Keratinocyte (primary cell): Measurements from ENCODE around the gene PTPRD. TPM values are rescaled to one million over a fixed set of nuclear protein-coding genes. Genes with fewer than 3 reads are reported as not detected.

Source experiments
- DNase-seq: peaks from one replicate; pipeline ENCODE4 v3.0.0-alpha.2; 2011; ENCODE audit warnings: low read depth, missing footprints, low spot score
- FAIRE-seq: peaks from 2 replicates; lab custom pipeline; 2011; peaks lifted over from hg19 to GRCh38; lab: Jason Lieb, UNC
- H2AFZ ChIP-seq: 2 replicates; pipeline ENCODE4 v1.6.0; 2012; ENCODE audit warnings: low read length, control low read depth, inconsistent platforms; ENCODE audit not compliant: control insufficient read depth
- H3K27ac ChIP-seq: 2 replicates; pipeline ENCODE4 v1.5.1; 2011; ENCODE audit warnings: low read length; ENCODE audit not compliant: control insufficient read depth, insufficient read depth
- H3K27me3 ChIP-seq: 3 replicates; pipeline ENCODE4 v1.6.0; 2011; ENCODE audit warnings: low read length; ENCODE audit not compliant: control insufficient read depth, insufficient read depth; ENCODE audit errors: extremely low read depth
- H3K36me3 ChIP-seq, 2 experiments: 2 replicates in 1 of 2; 3 replicates in 1 of 2; pipeline ENCODE4 v1.5.1; 2011; ENCODE audit warnings: low read length in 2 of 2, mild to moderate bottlenecking in 1 of 2; ENCODE audit not compliant: control insufficient read depth in 2 of 2, insufficient read depth in 2 of 2; ENCODE audit errors: extremely low read depth in 1 of 2
- H3K4me1 ChIP-seq: 3 replicates; pipeline ENCODE4 v1.5.1; 2011; ENCODE audit warnings: low read length; ENCODE audit not compliant: control insufficient read depth, insufficient read depth; ENCODE audit errors: extremely low read depth
- H3K4me2 ChIP-seq: 3 replicates; pipeline ENCODE4 v1.6.0; 2011; ENCODE audit warnings: low read depth, low read length; ENCODE audit not compliant: control insufficient read depth, insufficient read depth; ENCODE audit errors: extremely low read depth
- H3K4me3 ChIP-seq, 3 experiments: fragments of 200-600 bp in 1 of 3; sonication (generic) in 1 of 3; 2 replicates in 2 of 3; 3 replicates in 1 of 3; pipeline ENCODE4 v1.5.1; 2011 to 2016; ENCODE audit warnings: low read length in 3 of 3, mild to moderate bottlenecking in 3 of 3, control low read depth in 2 of 3, inconsistent platforms in 1 of 3, low read depth in 1 of 3, mixed read lengths in 1 of 3, mixed run types in 1 of 3, moderate library complexity in 1 of 3; ENCODE audit not compliant: control insufficient read depth in 2 of 3, insufficient read depth in 2 of 3; ENCODE audit errors: extremely low read depth in 1 of 3
- H3K79me2 ChIP-seq: 2 replicates; pipeline ENCODE4 v1.6.0; 2012; ENCODE audit warnings: low read length; ENCODE audit not compliant: control insufficient read depth, insufficient read depth
- H3K9ac ChIP-seq: 3 replicates; pipeline ENCODE4 v1.6.0; 2011; ENCODE audit warnings: low read length; ENCODE audit not compliant: control insufficient read depth, insufficient read depth; ENCODE audit errors: extremely low read depth
- H3K9me1 ChIP-seq: 3 replicates; pipeline ENCODE4 v1.6.0; 2011; ENCODE audit warnings: low read length; ENCODE audit not compliant: control insufficient read depth, insufficient read depth; ENCODE audit errors: extremely low read depth
- H3K9me3 ChIP-seq: 2 replicates; pipeline ENCODE4 v1.5.1; 2012; ENCODE audit warnings: low read depth, low read length; ENCODE audit not compliant: control insufficient read depth
- H4K20me1 ChIP-seq: 3 replicates; pipeline ENCODE4 v1.6.0; 2011; ENCODE audit warnings: low read length; ENCODE audit not compliant: control insufficient read depth, insufficient read depth; ENCODE audit errors: extremely low read depth
- CTCF ChIP-seq, 3 experiments: IDR thresholded peaks in 1 of 3; conservative IDR thresholded peaks in 1 of 3; optimal IDR thresholded peaks in 1 of 3; 2 replicates in 2 of 3; 3 replicates in 1 of 3; pipeline versions ENCODE3 to v1.5.1; 2011; ENCODE audit warnings: low read length in 3 of 3, mild to moderate bottlenecking in 3 of 3, moderate library complexity in 2 of 3, control low read depth in 1 of 3, inconsistent platforms in 1 of 3; ENCODE audit not compliant: insufficient read depth in 2 of 3; ENCODE audit errors: extremely low read depth in 1 of 3
- EZH2 ChIP-seq: IDR thresholded peaks from one replicate; pipeline ENCODE4 v1.6.1; 2012; ENCODE audit warnings: inconsistent platforms, mild to moderate bottlenecking, low read length, moderate library complexity
- dilution Hi-C: fragments of 300-500 bp; cut with MboI; formaldehyde crosslinking; loops from one replicate; pipeline ENCODE4 v1.7.0; 2020; ENCODE audit warnings: low sequenced_read_pairs; ENCODE audit not compliant: extremely low pct_ligation_motif_present
- polyA plus RNA-seq, 5 experiments: library from polyadenylated mRNA; depleted of rRNA in 3 of 5; stranded (reverse) in 3 of 5; stranded (forward) in 1 of 5; unstranded in 1 of 5; fragments of >200 nt; gene quantifications; 1 replicate in 1 of 5; 2 replicates in 3 of 5; 3 replicates in 1 of 5; pipeline versions ENCODE4 v1.2.1 to v1.2.3, GENCODE V29; 2011 to 2012; ENCODE audit warnings: missing spikeins in 2 of 5, low read depth in 1 of 5, low replicate concordance in 1 of 5

Gene PTPRD
- polyA plus RNA-seq, 1 donor (not counting 4 experiments of a cell fraction or from before 2014, with no cell fraction given): 0.10 TPM

GRCh38 chr9:8329561-8330283, 2283.1 kb downstream of the PTPRD start:
- FAIRE-seq (no peak), DNase-seq (no peak)
- H3K79me2 ChIP-seq: no peaks in the 10 kb centered on the region
- H3K36me3 ChIP-seq: no peaks in the 10 kb centered on the region
- H3K27ac ChIP-seq: no peak overlapping the region
- H3K4me2 ChIP-seq: no peak overlapping the region
- no peaks in the 10 kb centered on the region for H3K4me1 ChIP-seq
- TF ChIP-seq CTCF (optimal IDR thresholded peaks at IDR 0.05 in 1 of 3, IDR thresholded peaks at IDR 0.05 in 1 of 3, conservative IDR thresholded peaks at IDR 0.05 in 1 of 3; ENCODE audit: extremely low read depth in 1 of 3, insufficient read depth in 2 of 3, low read length in 3 of 3) (no peak), EZH2 (no peak)
- no peaks in the 10 kb centered on the region for H3K9me3 ChIP-seq
- H3K9me1 ChIP-seq: no peaks in the 10 kb centered on the region
- no peaks in the 10 kb centered on the region for H3K27me3 ChIP-seq
- no peak overlapping the region for H3K9ac ChIP-seq
- no peaks in the 10 kb centered on the region for H4K20me1 ChIP-seq
- H3K4me3 ChIP-seq: no peak overlapping the region
- H2AFZ ChIP-seq: no peak overlapping the region
- dilution Hi-C loops: no loop called here

- dilution Hi-C loops: no loop called here
- FAIRE-seq: no peak
These were observed 2297.6 kb downstream of the PTPRD start for GRCh38 chr9:8315211-8315610.

More at GRCh38 chr9:8315211-8315610, 2297.6 kb downstream of the PTPRD start:
- H3K4me1 ChIP-seq: no peaks in the 10 kb centered on the region
- DNase-seq: no peak
- no peaks in the 10 kb centered on the region for H3K36me3 ChIP-seq
- H3K9me1 ChIP-seq: no peaks in the 10 kb centered on the region
- H3K4me2 ChIP-seq: no peak overlapping the region
- no peak overlapping the region for H3K27ac ChIP-seq
- H3K79me2 ChIP-seq: no peaks in the 10 kb centered on the region
- no peak overlapping the region for H2AFZ ChIP-seq
- no peak overlapping the region for H3K4me3 ChIP-seq
- H3K9ac ChIP-seq: no peak overlapping the region
- H3K27me3 ChIP-seq: no peaks in the 10 kb centered on the region
- no peaks in the 10 kb centered on the region for H3K9me3 ChIP-seq
- no peaks in the 10 kb centered on the region for H4K20me1 ChIP-seq
- TF ChIP-seq EZH2 (no peak), CTCF (optimal IDR thresholded peaks at IDR 0.05 in 1 of 3, IDR thresholded peaks at IDR 0.05 in 1 of 3, conservative IDR thresholded peaks at IDR 0.05 in 1 of 3; ENCODE audit: extremely low read depth in 1 of 3, insufficient read depth in 2 of 3, low read length in 3 of 3) (no peak)
